ENCODE results near the gene VWA7.
A peak's percentile ranks its signal among the peaks of the same experiment; 100 is the strongest.

The VWA7 gene

DNA sequence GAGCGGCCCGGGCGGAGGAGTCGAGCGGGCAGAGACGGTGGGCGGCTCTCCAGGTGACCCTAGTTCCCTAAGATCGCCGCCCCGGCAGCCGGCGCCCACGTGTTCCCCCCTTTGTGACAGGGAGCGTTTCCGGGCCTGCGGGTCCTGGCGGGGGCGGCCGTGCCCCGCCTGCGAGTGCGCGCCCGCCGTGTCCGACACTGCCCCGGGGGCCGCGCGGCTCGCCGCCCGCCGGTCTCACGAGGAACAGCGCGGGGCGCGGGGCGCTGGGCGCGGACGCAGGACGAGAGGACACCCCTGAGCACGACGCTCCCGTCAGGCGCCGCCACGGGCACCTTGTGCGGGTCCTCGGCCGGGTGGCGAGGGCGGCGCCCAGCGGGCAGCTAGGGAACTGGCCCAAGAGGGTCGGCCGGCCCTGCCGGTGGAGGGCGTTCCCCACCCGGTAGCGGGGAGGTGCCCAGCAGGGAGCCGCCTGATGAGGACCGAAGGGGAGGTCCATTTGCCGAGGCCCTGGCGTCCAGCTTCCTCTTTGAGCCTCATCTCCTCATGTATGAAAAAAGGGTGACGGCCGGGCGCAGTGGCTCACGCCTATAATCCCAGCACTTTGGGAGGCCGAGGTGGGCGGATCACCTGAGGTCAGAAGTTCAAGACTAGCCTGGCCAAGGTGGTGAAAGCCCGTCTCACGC, 18.6 kb upstream of the VWA7 start, which contains the start of gene VARS1 (continued):
- no peak for TF ChIP-seq ZNF670 (tag by site-specific recombination; IDR thresholded peaks at IDR 0.05; ENCODE audit: low read depth)
- TF ChIP-seq, protein P1, sequence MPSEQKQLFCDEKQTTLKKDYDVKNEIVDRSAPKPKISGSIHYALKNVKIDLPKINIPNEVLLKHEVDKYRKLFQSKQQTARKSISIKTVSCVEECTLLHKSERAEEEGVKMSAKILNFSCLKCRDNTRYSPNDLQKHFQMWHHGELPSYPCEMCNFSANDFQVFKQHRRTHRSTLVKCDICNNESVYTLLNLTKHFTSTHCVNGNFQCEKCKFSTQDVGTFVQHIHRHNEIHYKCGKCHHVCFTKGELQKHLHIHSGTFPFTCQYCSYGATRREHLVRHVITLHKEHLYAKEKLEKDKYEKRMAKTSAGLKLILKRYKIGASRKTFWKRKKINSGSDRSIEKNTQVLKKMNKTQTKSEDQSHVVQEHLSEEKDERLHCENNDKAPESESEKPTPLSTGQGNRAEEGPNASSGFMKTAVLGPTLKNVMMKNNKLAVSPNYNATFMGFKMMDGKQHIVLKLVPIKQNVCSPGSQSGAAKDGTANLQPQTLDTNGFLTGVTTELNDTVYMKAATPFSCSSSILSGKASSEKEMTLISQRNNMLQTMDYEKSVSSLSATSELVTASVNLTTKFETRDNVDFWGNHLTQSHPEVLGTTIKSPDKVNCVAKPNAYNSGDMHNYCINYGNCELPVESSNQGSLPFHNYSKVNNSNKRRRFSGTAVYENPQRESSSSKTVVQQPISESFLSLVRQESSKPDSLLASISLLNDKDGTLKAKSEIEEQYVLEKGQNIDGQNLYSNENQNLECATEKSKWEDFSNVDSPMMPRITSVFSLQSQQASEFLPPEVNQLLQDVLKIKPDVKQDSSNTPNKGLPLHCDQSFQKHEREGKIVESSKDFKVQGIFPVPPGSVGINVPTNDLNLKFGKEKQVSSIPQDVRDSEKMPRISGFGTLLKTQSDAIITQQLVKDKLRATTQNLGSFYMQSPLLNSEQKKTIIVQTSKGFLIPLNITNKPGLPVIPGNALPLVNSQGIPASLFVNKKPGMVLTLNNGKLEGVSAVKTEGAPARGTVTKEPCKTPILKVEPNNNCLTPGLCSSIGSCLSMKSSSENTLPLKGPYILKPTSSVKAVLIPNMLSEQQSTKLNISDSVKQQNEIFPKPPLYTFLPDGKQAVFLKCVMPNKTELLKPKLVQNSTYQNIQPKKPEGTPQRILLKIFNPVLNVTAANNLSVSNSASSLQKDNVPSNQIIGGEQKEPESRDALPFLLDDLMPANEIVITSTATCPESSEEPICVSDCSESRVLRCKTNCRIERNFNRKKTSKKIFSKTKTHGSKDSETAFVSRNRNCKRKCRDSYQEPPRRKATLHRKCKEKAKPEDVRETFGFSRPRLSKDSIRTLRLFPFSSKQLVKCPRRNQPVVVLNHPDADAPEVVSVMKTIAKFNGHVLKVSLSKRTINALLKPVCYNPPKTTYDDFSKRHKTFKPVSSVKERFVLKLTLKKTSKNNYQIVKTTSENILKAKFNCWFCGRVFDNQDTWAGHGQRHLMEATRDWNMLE (tag by site-specific recombination; conservative IDR thresholded peaks at IDR 0.05; ENCODE audit: low read depth): no peak
- peak; percentile 10; the same call in 1 of the 2 replicates for TF ChIP-seq TRIM28 (IDR thresholded peaks at IDR 0.05; ENCODE audit: borderline replicate concordance, low read length)
- TF ChIP-seq, protein P2, sequence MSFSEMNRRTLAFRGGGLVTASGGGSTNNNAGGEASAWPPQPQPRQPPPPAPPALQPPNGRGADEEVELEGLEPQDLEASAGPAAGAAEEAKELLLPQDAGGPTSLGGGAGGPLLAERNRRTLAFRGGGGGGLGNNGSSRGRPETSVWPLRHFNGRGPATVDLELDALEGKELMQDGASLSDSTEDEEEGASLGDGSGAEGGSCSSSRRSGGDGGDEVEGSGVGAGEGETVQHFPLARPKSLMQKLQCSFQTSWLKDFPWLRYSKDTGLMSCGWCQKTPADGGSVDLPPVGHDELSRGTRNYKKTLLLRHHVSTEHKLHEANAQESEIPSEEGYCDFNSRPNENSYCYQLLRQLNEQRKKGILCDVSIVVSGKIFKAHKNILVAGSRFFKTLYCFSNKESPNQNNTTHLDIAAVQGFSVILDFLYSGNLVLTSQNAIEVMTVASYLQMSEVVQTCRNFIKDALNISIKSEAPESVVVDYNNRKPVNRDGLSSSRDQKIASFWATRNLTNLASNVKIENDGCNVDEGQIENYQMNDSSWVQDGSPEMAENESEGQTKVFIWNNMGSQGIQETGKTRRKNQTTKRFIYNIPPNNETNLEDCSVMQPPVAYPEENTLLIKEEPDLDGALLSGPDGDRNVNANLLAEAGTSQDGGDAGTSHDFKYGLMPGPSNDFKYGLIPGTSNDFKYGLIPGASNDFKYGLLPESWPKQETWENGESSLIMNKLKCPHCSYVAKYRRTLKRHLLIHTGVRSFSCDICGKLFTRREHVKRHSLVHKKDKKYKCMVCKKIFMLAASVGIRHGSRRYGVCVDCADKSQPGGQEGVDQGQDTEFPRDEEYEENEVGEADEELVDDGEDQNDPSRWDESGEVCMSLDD (tag by site-specific recombination; IDR thresholded peaks at IDR 0.05): peak; percentile 64
- peak; percentile 93 for TF ChIP-seq SP2 (tag by site-specific recombination; IDR thresholded peaks at IDR 0.05)
- TF ChIP-seq ZNF560 (tag by site-specific recombination; IDR thresholded peaks at IDR 0.05; ENCODE audit: borderline replicate concordance): no peak
- TF ChIP-seq, protein P3, sequence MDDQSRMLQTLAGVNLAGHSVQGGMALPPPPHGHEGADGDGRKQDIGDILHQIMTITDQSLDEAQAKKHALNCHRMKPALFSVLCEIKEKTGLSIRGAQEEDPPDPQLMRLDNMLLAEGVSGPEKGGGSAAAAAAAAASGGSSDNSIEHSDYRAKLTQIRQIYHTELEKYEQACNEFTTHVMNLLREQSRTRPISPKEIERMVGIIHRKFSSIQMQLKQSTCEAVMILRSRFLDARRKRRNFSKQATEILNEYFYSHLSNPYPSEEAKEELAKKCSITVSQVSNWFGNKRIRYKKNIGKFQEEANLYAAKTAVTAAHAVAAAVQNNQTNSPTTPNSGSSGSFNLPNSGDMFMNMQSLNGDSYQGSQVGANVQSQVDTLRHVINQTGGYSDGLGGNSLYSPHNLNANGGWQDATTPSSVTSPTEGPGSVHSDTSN (CRISPR knock-in tag; IDR thresholded peaks at IDR 0.05): peak; percentile 82
- TF ChIP-seq, protein P4, sequence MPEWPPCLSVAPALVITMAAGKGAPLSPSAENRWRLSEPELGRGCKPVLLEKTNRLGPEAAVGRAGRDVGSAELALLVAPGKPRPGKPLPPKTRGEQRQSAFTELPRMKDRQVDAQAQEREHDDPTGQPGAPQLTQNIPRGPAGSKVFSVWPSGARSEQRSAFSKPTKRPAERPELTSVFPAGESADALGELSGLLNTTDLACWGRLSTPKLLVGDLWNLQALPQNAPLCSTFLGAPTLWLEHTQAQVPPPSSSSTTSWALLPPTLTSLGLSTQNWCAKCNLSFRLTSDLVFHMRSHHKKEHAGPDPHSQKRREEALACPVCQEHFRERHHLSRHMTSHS (tag by site-specific recombination; IDR thresholded peaks at IDR 0.05): no peak
- TF ChIP-seq ZNF184 (tag by site-specific recombination; IDR thresholded peaks at IDR 0.05): 0 out of 2 replicates have a peak, but pooled peaks have one; percentile 26
- no peak for TF ChIP-seq ZNF311 (tag by site-specific recombination; IDR thresholded peaks at IDR 0.05; ENCODE audit: borderline replicate concordance)

DNA sequence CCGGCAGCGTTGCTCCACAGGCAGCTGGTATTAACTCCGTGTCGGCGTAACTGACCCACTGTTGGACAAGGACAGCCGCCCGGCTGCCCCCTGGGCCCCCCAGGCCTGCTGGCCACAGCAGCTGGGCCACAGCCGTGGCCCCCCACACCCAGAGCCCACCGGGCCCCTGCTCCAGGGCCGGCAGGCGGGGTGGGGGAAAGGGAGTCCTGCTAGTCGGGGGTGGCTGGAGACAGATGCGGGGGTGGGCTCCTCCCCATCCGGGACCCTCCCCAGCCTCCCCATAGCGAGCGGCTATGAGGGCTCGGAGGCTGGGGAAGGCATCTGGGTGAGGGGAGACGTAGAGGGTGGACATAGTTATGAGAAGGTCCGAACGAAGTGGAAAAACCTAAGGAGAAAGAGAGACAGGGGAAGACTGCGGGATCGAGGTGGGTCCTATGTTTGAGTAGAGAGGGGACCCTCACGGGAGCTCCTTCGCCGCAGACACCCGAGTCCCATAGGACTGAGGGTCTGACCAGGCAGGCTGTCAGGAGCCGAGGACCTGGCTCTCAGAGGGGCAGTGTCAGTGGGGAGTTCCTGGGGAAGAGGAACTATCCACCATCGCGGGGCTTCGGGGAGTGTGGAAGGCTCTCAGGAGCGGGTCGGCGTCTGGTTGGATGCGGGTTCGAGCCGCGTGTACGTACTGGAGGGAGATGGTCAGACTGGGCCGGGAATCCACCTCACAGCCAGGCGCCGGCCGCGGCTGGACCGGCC, 17.9 kb upstream of the VWA7 start:
- Histone ChIP-seq H3K9me3 (ENCODE audit: control insufficient read depth, insufficient read depth, low read depth, low read length) (no peaks in the 10 kb centered on the region), H3K27ac (ENCODE audit: extremely low read depth, low read depth, low read length) (peak overlapping the region; percentile 93), H3K4me3 (ENCODE audit: low read depth, low read length) (peak overlapping the region; percentile 81), H3K36me3 (ENCODE audit: control insufficient read depth in 2 of 2, insufficient read depth in 1 of 2, low read length in 2 of 2) (peaks cover 16 to 40% of the 10 kb centered on the region in 2 experiments), H3K4me1 (ENCODE audit: control insufficient read depth, insufficient read depth, low read length) (no peaks in the 10 kb centered on the region; the same call in 1 of the 2 replicates)
- ChIA-PET POLR2A (interaction anchor here (1.0 to 5.9 kb wide), 15 partner anchors 8 to 401 kb away, joined by 3 to 138 read pairs (median 9); partner anchors contain the start of genes C6orf47, DDAH2, HSPA1A and HSPA1B), CTCF (interaction anchor here (0.6 to 4.9 kb wide), 18 partner anchors 10 to 348 kb away, joined by 3 to 55 read pairs (median 4); partner anchors contain the start of genes CLIC1 and LSM2)
- TF ChIP-seq BCL11B (tag by site-specific recombination; IDR thresholded peaks at IDR 0.05; ENCODE audit: low read depth): no peak
- TF ChIP-seq, protein P5, sequence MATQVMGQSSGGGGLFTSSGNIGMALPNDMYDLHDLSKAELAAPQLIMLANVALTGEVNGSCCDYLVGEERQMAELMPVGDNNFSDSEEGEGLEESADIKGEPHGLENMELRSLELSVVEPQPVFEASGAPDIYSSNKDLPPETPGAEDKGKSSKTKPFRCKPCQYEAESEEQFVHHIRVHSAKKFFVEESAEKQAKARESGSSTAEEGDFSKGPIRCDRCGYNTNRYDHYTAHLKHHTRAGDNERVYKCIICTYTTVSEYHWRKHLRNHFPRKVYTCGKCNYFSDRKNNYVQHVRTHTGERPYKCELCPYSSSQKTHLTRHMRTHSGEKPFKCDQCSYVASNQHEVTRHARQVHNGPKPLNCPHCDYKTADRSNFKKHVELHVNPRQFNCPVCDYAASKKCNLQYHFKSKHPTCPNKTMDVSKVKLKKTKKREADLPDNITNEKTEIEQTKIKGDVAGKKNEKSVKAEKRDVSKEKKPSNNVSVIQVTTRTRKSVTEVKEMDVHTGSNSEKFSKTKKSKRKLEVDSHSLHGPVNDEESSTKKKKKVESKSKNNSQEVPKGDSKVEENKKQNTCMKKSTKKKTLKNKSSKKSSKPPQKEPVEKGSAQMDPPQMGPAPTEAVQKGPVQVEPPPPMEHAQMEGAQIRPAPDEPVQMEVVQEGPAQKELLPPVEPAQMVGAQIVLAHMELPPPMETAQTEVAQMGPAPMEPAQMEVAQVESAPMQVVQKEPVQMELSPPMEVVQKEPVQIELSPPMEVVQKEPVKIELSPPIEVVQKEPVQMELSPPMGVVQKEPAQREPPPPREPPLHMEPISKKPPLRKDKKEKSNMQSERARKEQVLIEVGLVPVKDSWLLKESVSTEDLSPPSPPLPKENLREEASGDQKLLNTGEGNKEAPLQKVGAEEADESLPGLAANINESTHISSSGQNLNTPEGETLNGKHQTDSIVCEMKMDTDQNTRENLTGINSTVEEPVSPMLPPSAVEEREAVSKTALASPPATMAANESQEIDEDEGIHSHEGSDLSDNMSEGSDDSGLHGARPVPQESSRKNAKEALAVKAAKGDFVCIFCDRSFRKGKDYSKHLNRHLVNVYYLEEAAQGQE (tag by site-specific recombination; IDR thresholded peaks at IDR 0.05): 0 out of 2 replicates have a peak, but pooled peaks have one; percentile 25
- no peak for TF ChIP-seq ZNF391 (tag by site-specific recombination; IDR thresholded peaks at IDR 0.05; ENCODE audit: borderline replicate concordance, low read depth)
- TF ChIP-seq, protein P6, sequence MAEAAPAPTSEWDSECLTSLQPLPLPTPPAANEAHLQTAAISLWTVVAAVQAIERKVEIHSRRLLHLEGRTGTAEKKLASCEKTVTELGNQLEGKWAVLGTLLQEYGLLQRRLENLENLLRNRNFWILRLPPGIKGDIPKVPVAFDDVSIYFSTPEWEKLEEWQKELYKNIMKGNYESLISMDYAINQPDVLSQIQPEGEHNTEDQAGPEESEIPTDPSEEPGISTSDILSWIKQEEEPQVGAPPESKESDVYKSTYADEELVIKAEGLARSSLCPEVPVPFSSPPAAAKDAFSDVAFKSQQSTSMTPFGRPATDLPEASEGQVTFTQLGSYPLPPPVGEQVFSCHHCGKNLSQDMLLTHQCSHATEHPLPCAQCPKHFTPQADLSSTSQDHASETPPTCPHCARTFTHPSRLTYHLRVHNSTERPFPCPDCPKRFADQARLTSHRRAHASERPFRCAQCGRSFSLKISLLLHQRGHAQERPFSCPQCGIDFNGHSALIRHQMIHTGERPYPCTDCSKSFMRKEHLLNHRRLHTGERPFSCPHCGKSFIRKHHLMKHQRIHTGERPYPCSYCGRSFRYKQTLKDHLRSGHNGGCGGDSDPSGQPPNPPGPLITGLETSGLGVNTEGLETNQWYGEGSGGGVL (tag by site-specific recombination; IDR thresholded peaks at IDR 0.05): peak; percentile 85
- TF ChIP-seq ZNF433 (tag by site-specific recombination; IDR thresholded peaks at IDR 0.05; ENCODE audit: low read depth): 0 out of 2 replicates have a peak, but pooled peaks have one; percentile 4
- 0 out of 2 replicates have a peak, but pooled peaks have one; percentile 5 for TF ChIP-seq ZBTB7A (tag by site-specific recombination; IDR thresholded peaks at IDR 0.05; ENCODE audit: low read depth)
